ENCODE results near the gene CD180.
A peak's percentile ranks its signal among the peaks of the same experiment; 100 is the strongest.

Gene CD180

GRCh38 chr5:67156976-67157583 is 39.5 kb downstream of the CD180 start:
- peak; percentile 48 for DNase-seq

GRCh38 chr5:67154556-67155206 is 41.9 kb downstream of the CD180 start:
- no peak for DNase-seq

- DNase-seq, result no peak
Measured at GRCh38 chr5:67153292-67153691, 43.3 kb downstream of the CD180 start.

GRCh38 chr5:67152400-67152799 is 44.2 kb downstream of the CD180 start:
- no peak for DNase-seq

- peak; percentile 12 for DNase-seq
Measured at GRCh38 chr5:67149951-67150523, 46.6 kb downstream of the CD180 start.

GRCh38 chr5:67149057-67149950 is 47.3 kb downstream of the CD180 start:
- DNase-seq, result no peak

GRCh38 chr5:67147760-67148159 is 48.8 kb downstream of the CD180 start:
- DNase-seq, result no peak

GRCh38 chr5:67146981-67147380 is 49.6 kb downstream of the CD180 start:
- DNase-seq, result no peak

GRCh38 chr5:67146574-67146973 is 50.0 kb downstream of the CD180 start:
- no peak for DNase-seq

- DNase-seq, result no peak
Measured at GRCh38 chr5:67144183-67144639, 52.4 kb downstream of the CD180 start.

- no peak for DNase-seq
Measured at GRCh38 chr5:67143549-67143948, 53.0 kb downstream of the CD180 start.

GRCh38 chr5:67142816-67143215 is 53.8 kb downstream of the CD180 start:
- no peak for DNase-seq

GRCh38 chr5:67141644-67142043 is 55.0 kb downstream of the CD180 start:
- DNase-seq, result no peak

GRCh38 chr5:67140413-67140812 is 56.2 kb downstream of the CD180 start:
- no peak for DNase-seq

GRCh38 chr5:67139030-67139429 is 57.6 kb downstream of the CD180 start:
- DNase-seq, result no peak

- no peak for DNase-seq
Measured at GRCh38 chr5:67135381-67135984, 61.1 kb downstream of the CD180 start.

GRCh38 chr5:67133776-67134175 is 62.8 kb downstream of the CD180 start:
- no peak for DNase-seq

- DNase-seq, result no peak
Measured at GRCh38 chr5:67133217-67133616, 63.4 kb downstream of the CD180 start.

GRCh38 chr5:67129768-67130167 is 66.8 kb downstream of the CD180 start:
- no peak for DNase-seq
